ENCODE data around the gene AUP1. TPM values are rescaled to one million over a fixed set of nuclear protein-coding genes. Genes with fewer than 3 reads are reported as not detected.

AUP1 gene
- total and polyA plus RNA-seq, 2 of the 4 experiments (the other 2 are of a cell fraction), result 47.5 to 100.0 TPM

GRCh38 chr2:74572178-74572925 lies 42.8 kb upstream of the AUP1 start:
- Histone ChIP-seq H3K9ac (ENCODE audit: low read depth, low read length) (no peak overlapping the region), H3K56ac (ENCODE audit: extremely low read depth, insufficient read depth, low read length) (no peak overlapping the region), H3K27me3 (ENCODE audit: control insufficient read depth, insufficient read depth, low read length) (no peaks in the 10 kb centered on the region), H3K14ac (replicated peaks; ENCODE audit: low read depth, low read length) (no peak overlapping the region; the same call in 1 of the 2 replicates), H3K4me3 (ENCODE audit: insufficient read depth, low read depth, low read length) (no peak overlapping the region), H2BK20ac (ENCODE audit: low read depth, low read length) (peak overlapping the region; percentile 56; the same call in 1 of the 2 replicates), H2AK9ac (replicated peaks; ENCODE audit: low read depth, low read length, poor library complexity) (no peak overlapping the region), H2AFZ (replicated peaks; ENCODE audit: low read length, poor library complexity) (no peak overlapping the region), H4K5ac (ENCODE audit: low read depth, low read length) (peak overlapping the region; percentile 19; the same call in 1 of the 2 replicates), H3K9me3 (ENCODE audit: control insufficient read depth, insufficient read depth, low read length) (no peaks in the 10 kb centered on the region), H3K18ac (ENCODE audit: low read depth, low read length) (no peak overlapping the region), H2BK5ac (ENCODE audit: low read depth, low read length, poor library complexity, severe bottlenecking) (peak overlapping the region; percentile 13), H3K4ac (ENCODE audit: low read depth, low read length) (peak overlapping the region; percentile 26; the same call in 1 of the 2 replicates), H4K91ac (ENCODE audit: insufficient read depth, low read depth, low read length) (peak overlapping the region; percentile 44; the same call in 1 of the 2 replicates), H2BK15ac (ENCODE audit: low read depth, low read length) (peak overlapping the region; percentile 23; the same call in 1 of the 3 replicates), H2AK5ac (ENCODE audit: low read depth, low read length) (0 out of 2 replicates have a peak overlapping the region, but pooled peaks have one; percentile 54), H3K4me2 (ENCODE audit: low read depth, low read length) (no peak overlapping the region), H3K79me1 (ENCODE audit: low read depth in 1 of 2, low read length in 2 of 2) (no peaks in the 10 kb centered on the region), H4K20me1 (ENCODE audit: insufficient read depth, low read length) (no peaks in the 10 kb centered on the region), H3K9me1 (ENCODE audit: insufficient read depth, low read length) (peaks cover 21% of the 10 kb centered on the region), H3K36me3 (ENCODE audit: control insufficient read depth, insufficient read depth, low read length) (no peaks in the 10 kb centered on the region), H3K27ac (ENCODE audit: insufficient read depth, low read length) (no peak overlapping the region), H3K4me1 (ENCODE audit: control insufficient read depth, insufficient read depth, low read length) (peaks cover 19% of the 10 kb centered on the region), H2BK120ac (ENCODE audit: low read depth, low read length) (peak overlapping the region; percentile 52; the same call in 1 of the 2 replicates), H3K23ac (ENCODE audit: low read depth, low read length) (no peak overlapping the region), H4K8ac (ENCODE audit: low read depth in 2 of 2, low read length in 2 of 2) (peak overlapping the region in 1 of 2 experiments; percentile 26; a peak in 1 of 4 replicates)
- intact Hi-C loops (cut with micrococcal nuclease), result no loop called here
- no CpG with 5 or more reads among the region's 3 CpGs for WGBS, 2 experiments (ENCODE audit: extremely low coverage in 2 of 2, insufficient read length in 1 of 2)
- BruUV-seq (replicated peaks), result no TSS peak
- in situ Hi-C loops (cut with MboI; ENCODE audit: low sequenced_read_pairs), result no loop called here
- POLR2A ChIA-PET (ENCODE audit: unreplicated experiment), result no interaction called here
- ATAC-seq (ENCODE audit: low read depth) (no peak), DNase-seq (no peak)
- dilution Hi-C loops (cut with HindIII; ENCODE audit: low sequenced_read_pairs, unreplicated experiment), result no loop called here
- no peak for TF ChIP-seq MXI1 (IDR thresholded peaks at IDR 0.05; ENCODE audit: borderline replicate concordance, low read depth, low read length)
- no peak for TF ChIP-seq NFE2L2 (IDR thresholded peaks at IDR 0.05; ENCODE audit: low read depth, low read length)
- TF ChIP-seq USF2 (IDR thresholded peaks at IDR 0.05; ENCODE audit: low read depth, low read length), result no peak
- no peak for TF ChIP-seq SMC3 (IDR thresholded peaks at IDR 0.05; ENCODE audit: low read depth, low read length)
- TF ChIP-seq CTCF (conservative IDR thresholded peaks at IDR 0.05; ENCODE audit: low read depth, low read length), result no peak
- no peak for TF ChIP-seq MAZ (IDR thresholded peaks at IDR 0.05; ENCODE audit: borderline replicate concordance, low read depth, low read length)
- no peak for TF ChIP-seq CHD1 (IDR thresholded peaks at IDR 0.05; ENCODE audit: low read depth, low read length)
- TF ChIP-seq BHLHE40 (IDR thresholded peaks at IDR 0.05; ENCODE audit: low read depth, low read length), result no peak
- TF ChIP-seq RCOR1 (IDR thresholded peaks at IDR 0.05; ENCODE audit: insufficient replicate concordance, low read length), result no peak
- TF ChIP-seq FOS (IDR thresholded peaks at IDR 0.05; ENCODE audit: low read depth, low read length), result no peak
- CTCF ChIA-PET, result no interaction called here

Data from IMR-90 (cell line).